ELR (cell line): ENCODE data around the gene DTNB.

Experiments
- DNase-seq: peaks from one replicate; pipeline ENCODE4 v3.0.0-alpha.2; 2015; ENCODE audit warnings: low read depth

DTNB gene

DNA sequence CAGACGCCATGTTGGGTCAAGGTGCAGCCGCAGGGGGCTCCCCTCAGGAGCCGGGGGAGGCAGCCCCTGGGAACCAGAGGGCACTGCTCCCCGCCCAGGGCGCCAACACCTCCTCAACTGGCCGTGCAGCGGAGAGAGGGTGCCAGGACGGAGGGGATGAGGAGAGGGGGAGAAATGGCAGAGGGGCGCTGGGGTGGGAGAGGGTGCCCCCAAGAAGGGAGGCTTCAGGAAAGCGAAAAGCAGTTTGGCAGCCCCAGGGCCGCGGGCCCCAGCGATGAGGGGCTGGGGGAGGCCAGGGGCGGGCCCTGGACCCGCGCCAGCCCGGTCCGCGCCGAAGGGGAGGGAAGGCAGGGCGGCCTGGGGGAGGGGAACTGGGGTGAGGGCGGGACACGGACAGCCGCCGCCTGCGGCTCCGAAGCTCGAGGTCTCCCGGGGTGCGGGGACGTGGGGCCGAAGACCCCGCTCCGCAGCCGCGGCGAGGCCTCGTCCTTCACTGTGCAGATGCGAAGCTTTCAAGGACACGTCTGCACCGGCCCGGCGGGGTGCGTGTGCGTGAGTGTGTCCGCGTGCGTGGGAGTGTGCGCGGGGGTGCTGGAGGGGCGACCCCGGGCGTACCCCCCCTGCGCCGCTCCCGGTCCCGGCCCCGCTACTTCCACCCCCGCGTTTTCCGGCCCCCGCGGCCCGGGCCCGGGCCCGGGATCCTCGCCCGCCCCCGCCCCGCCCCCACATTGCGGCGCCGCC lies 333.0 kb downstream of the DTNB start:
- no peak for DNase-seq

DNA sequence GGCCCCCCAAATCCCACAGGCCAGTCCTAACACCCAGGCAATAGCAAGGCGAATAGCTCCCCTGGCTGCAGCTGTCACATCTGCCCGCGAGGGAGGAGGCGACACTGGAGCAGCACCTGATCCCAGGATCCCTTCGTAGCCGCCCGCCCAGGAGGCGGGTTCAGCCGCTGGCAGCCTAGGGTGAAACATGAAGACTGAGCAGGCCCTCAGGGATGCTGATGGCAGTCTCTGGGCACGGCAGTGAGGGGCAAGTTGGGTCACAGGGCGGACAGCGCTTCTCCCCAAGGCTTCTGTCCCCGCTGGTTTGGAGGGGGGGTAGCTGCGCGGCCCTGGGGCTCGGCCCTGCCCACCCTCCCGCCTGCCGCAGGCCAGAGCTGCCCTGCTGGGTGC lies 333.6 kb downstream of the DTNB start:
- no peak for DNase-seq

DNA sequence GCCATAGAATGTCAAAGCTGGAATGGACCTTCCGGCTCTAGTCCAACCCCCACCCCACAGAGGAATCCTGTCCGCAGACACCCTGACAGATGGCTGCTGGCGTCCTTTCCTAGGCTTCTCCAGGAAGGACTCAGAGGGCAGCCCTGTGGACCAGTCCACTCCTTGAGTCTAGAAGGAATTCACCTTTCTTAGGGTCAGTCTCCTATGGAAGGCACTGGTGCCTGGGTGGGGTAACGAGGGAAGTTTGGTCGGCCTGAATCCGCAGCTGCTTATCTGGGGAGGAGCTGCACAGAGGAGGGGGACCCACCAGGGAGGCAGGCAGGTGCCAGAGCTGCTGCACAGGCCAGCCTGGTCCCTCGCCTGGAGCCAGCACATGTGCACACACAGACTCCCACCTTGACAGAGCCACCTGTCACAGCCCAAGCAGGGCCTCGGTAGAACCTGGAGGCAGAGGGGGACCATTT lies 334.1 kb downstream of the DTNB start:
- DNase-seq, result no peak

DNA sequence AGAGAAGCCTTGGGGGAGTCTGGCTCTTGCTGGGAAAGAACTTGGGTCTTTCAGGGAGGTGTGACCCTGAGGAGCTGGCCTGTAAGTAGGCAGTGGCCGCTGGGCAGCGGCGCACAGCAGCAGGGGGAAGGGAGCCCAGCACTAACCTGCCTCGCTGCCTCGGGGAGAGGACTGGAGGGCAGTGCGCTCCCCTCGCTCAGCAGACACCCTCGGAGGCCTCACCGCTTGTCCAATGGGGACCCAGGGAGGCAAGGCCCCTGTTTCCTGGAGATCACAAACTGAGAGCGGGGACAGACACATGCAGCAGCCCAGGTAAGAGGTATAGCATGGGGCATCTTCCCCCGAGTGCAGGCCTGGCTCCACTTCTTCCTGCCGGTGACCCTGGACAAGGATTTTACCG lies 335.0 kb downstream of the DTNB start:
- DNase-seq, result no peak

DNA sequence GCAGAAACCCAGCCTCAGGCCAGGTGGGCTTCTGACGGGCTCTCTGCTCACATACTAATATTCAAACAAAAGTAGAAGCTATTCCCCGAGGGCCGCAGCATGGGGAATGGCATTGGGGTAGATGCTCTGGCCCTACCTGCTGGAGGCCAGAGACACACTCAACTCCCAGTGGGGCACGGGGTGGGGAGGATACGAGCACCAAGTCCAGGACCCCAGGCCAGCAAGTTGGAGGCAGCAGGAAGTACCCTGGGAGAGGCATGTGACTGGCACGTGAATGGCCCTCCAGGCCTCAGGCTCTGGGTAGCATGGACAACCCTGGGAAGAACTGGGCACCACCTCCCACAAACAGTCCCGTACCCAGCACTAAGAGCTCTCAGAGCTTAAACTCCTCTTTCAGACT lies 335.5 kb downstream of the DTNB start:
- DNase-seq, result no peak

DNA sequence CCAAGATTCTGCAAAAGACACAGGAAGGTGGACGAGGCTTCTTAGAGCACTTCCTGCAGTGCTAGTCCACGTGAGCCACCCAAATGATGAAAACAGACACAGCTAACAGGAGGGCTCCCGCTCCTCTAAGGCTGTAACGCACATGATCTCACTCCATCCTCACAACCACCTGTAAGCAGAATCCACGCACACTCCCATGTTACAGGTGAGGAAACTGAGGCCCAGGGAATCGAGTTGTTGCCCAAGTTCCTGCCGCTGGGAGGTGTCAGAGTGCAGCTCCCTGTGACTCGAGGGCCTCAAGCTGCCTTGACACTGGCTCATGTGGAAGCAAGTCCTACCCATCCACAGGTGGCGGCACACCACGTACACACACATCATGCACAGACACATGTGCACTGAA lies 336.1 kb downstream of the DTNB start:
- DNase-seq, result no peak

DNA sequence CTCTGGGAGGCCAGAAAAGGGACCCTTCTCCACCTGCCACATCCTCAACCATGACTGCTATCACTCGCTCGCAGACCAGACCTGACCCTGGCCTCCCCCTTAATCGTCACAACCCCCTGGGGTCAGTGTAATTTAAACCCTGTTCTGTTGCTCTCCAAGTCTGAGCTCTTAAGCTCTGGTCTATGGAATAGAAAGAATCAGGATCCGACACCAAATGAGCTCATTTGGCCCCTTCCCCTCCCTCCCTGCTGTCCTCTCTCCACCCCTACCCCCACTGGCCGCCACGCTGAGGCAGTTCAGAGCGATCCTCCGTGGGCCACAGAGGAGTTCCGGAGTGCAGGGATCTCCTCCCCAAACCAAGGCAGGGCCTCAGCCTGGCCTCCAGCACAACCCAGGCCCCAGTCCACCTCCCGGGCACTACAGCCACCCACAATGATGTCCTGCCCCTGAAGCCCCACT lies 337.0 kb downstream of the DTNB start:
- DNase-seq, result no peak

DNA sequence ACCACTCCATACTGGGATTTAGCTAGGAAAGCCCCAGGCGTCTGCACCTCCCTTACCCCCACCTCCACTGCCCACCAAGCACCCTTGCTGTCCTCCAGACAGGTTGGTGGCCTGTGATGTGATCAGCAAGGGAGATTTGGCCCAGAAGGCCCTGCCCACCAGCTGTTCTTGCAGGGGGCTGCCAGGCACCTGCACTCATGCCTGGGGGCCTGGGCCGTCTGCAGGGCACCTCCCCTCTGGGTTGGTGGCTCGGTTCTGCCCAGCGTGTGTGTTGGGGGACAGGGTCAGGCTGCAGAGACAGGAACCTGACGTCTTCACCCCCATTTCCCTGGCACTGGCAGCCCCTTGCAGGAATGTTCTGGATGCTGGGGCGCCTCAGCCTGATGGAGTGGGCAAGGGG lies 337.4 kb downstream of the DTNB start:
- no peak for DNase-seq

DNA sequence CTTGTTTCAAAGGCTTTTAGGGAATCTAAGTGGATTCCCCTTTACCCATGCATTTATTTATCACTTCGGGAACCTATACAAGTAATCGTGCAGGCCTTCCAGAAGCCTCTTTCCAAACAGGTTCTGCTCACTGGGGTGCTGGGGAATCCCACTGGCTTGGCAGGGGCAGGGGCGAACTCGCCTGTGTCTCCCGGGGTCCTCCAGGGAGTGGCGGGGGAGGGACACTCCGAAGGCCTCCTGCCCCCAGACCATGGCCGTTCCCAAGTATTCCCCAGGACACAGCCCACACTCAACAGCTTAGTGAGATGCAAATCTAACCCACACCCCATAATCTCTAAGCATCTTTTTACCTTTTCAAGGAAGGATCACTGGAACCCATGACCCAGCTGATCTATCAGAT lies 338.2 kb downstream of the DTNB start:
- no peak for DNase-seq

DNA sequence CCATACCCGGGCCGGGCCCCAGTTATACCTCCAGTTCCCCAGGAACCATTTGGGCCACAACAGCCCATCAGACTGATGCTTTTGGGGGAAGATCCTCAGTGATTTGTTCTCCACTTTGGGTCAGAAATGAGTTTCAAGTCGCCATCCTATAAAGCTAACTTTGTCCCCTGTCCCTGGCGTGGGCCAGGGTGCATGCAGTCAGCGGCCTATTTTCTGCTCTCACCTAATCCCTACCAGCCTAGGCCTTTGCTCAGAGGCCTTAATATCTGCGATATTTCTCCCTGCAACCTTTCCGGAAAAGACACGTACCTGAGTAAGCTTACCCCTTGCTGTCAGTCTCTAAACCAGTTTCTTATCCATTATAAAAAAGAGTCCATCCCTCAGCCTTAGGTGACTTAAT lies 338.9 kb downstream of the DTNB start:
- no peak for DNase-seq

DNA sequence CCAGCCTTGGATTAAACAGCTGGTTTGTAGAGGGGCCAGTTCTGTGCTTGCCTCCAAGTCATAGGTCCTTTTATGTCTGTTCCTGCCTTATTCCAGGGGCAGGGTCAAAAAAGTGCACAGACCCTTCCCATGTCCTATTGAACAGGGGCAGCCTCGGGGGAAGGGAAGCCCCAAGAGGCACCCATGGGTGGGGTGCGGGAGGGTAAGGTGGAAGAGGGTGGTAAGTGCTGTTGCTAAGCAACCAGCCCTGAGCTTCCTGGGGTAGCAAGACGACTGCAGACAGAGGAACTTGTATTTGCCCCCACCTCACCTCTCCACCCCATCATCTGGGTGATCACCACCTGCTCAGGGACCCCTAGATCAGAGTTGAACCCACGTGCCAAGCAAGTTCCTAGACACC lies 339.4 kb downstream of the DTNB start:
- no peak for DNase-seq

DNA sequence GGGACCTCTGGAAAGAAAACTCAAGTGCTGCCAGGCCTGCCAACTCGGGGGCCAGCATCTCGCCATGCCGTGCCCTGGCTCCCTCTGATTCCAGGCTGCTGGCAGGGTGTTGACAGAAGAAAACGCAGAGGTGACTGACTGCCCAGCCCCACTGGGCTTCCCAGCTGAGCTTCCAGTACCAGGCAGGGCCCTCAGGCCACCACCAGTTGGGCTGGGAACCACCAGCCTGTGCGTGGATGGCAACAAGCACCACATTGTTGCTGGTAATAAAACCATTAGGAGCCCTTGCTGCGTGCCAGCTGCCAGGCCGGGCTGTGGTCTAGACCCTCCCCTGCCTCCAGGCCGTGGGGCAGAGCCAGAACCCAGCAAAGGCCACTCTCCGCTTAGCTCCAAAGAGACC lies 340.8 kb downstream of the DTNB start:
- DNase-seq, result no peak

DNA sequence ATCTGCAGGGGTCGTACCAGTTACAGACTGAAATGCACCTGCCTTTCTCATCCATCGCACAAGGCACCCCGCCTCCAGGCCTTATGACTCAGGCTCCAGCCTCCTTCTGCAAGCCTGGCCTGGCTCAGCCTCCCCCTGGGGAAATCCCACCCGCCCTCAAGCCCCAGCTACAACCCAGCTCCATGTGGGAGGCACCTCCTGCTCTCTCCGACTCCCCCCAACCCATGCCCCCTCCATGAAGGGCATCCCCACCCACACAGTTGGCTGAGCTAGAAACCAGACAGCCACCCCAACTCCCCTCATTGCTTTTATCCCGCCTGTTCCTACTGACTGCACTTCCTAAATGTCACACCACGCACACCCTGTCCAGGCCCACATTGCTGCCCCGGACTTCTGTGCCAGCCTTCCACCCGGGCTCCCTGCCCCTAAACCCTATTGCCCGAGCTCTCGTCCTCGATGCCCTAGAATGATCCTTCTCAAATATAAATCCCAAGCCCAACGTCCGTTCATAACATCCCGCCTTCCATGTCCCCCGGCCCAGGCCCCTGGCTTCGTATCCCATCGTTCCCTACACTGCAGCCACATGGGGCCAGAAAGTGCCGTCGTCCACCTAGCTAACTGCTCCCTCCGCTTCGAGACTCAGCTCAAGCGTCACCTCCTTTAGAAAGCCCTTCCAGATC lies 341.6 kb downstream of the DTNB start:
- no peak for DNase-seq

DNA sequence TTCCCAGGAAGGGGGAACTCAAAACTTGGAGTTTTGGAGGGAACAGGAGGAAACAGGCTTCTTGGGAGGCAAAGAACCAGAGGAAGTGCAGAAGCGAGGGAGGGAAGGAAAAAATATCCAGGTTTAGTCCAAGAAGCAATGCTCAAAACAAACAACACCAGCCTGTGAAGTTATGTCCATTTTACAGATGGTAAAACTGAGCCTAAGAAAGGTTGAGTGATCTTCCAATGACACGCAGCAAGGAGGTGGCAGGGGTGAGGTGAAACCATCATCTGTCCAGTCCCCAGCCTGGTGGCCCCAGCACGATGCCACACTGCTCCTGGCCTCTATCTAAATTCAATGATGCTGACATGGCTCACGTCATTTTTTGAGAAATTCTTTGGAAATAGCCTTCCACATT lies 342.4 kb downstream of the DTNB start:
- no peak for DNase-seq

DNA sequence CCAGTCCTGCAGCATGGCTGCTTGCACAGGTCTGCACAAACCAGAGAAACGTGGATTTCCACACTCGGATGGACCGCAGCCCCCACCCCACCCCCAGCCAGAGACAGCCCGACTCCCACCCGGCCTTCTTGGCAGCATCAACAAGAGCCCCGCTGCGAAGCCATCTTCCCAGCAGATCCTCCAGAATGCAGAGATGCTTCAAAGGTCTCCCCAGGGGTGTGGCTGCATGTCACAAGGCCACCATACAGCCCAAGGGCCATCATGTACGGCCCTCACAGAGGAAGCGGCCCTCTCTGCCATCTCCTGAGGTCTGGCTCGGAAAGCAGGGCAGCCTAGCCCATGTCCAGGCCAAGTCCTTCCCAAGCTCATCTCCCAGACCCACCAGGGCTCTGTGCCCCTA lies 343.1 kb downstream of the DTNB start:
- DNase-seq, result no peak

DNA sequence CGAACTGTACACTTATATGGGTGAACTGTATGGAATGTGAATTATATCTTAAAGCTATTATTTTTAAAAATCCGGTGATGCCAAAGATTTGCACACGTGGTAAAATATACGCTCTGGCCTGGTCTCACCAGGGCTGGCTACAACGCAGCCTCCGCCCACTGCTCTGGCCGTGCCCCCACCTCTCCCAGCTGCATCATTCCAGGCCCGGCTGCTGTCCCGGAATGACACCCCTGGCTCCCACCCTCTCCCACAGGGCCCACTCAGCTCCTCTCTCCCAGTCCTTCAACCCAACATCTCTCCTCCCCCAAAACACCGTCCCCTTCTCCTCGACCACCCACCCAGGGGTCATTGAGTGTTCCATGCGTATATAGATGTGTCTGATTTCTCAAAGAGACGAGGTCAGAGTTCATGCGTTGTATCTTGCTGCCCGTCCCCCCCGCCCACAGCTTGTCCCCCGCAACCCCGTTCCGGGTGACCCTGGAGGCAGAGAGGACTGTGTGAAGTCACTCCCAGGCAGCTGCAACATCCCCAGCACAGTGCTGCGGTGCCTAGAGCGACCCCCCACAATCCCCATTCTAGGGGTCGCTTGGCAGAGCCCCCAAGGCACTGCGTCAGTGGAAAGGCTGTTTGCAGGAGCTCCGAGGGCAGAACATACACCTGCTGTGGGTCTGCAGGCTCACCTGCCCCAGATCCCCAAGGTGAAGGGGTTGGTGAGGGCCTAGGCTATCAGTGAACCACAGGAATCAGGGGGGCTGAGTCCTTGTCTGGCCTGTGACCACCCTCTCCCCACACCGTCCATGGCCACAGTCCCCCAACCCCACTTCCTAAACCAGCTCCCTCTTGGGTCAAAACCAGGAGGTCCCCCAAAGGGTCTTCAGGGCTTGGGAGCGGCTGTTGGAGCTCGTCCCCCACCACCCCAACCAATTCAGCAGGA lies 345.0 kb downstream of the DTNB start:
- no peak for DNase-seq
